ENCODE data around the gene IL9R.
"Not testable (repeated sequence)": the region's sequence is repeated elsewhere in the genome, so short reads cannot be mapped to it uniquely, and the experiment has no call there.

IL9R gene, protein sequence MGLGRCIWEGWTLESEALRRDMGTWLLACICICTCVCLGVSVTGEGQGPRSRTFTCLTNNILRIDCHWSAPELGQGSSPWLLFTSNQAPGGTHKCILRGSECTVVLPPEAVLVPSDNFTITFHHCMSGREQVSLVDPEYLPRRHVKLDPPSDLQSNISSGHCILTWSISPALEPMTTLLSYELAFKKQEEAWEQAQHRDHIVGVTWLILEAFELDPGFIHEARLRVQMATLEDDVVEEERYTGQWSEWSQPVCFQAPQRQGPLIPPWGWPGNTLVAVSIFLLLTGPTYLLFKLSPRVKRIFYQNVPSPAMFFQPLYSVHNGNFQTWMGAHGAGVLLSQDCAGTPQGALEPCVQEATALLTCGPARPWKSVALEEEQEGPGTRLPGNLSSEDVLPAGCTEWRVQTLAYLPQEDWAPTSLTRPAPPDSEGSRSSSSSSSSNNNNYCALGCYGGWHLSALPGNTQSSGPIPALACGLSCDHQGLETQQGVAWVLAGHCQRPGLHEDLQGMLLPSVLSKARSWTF

DNA sequence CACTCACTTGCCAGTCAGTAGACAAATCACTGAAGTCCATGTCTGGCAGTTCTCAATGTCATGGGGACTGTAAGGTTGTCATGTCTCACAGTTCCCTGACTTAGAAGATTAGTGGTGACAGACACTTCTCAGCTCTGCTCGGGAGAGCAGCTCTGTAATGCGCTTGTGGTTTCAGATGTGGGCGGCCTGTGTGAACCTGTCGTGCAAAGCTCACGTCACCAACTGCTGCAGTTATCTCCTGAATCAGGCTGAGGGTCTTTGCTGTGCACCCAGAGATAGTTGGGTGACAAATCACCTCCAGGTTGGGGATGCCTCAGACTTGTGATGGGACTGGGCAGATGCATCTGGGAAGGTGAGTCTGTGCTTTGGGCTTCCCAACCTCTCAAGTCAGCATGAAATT is at the start of gene IL9R:
Gene IL9R, plus strand, starts transcription at position 261 of the 400 bp plus-strand sequence. Its CDS starts 64 bp downstream, at position 325.
- peak in 2 of 3 experiments; percentile 25 to 42 for DNase-seq (ENCODE audit: low read depth in 3 of 3)

DNA sequence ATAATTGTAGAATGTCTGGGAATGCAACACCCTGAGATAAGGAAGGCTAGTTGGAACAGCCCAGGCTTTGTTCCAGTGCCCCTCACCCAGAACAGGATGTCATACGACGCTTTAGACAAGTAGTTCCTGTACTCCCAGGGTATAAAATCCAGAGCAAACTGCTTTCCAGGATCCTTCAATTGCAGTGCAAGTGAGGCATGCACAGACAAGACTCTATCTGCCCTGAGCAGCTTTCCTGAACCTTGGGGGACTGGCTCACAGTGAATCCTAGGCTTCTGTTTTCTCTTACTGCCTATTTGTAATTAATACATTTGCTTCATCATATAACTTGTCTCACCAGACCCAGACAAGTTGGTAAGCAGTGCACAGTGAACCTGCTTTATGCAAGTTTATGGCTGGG is 48.4 kb upstream of the IL9R start:
- DNase-seq (ENCODE audit: low read depth in 3 of 3) = no peak

DNA sequence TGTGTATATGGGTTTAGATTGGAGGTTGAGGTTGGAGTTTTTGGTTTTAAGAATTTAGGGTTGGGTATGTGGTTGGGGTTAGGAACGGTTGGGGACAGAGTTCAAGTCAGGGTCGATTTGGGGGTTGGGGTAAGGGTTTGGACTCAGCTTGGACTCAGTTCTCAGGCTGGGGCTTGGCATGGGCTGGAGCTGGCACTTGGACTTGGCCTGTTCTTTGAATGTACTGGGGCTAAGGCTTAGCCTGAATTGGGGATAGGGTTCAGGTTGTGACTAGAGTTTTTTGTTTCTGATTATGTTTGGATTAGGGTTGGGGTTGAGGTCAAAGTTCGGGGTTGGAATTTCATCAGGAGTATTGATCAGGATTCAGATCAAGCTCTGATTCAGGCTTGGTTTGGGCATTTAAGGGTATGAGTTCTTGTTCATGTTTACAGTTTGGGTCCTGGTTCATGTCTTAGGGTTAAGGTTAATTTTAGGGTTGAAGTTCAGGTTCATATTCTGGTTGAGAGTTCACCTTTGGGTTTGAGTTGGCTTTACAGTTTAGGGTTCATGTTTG is 46.2 kb upstream of the IL9R start:
- DNase-seq (ENCODE audit: low read depth in 3 of 3) = no peak

DNA sequence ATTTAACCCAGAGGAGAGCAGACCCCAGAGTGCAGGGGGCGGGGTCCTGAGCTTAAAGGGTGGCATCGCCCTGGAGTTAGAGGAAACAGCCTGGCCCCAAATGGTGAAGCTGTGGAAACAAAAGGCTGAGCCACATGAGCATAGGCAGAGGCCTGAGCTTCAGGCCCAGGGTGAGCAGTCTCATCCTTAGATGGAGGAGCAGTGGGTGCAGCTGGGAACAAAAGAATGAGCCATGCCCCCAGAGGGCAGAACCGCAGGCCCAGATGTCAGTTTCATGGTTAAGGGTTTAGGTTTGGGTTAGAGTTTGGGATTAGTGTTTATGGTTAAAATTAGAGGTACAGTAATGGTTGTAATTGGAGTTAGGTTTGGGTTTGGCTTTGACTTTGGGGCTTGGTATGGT is 44.4 kb upstream of the IL9R start:
- DNase-seq (ENCODE audit: low read depth in 3 of 3) = no peak

DNA sequence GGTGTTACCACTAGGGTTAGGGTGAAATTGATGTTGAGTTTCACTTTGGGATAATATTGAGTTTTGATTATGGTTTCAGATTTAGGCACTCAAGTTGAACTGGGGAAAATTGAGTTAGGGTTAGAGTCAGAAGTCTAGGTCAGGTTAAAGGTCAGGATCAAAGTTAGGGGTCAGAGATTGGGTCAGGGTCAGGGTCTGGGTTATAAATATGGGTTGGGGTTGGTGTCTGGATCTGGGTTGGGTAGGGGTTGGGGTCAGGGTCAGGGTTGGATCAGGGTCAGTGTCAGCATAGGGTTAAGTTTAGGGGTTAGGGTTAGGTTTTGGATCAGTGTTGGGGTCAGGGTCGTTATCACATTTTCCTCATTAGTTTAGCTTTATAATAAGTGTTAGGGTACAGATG is 42.7 kb upstream of the IL9R start:
- no peak for DNase-seq (ENCODE audit: low read depth in 3 of 3)

DNA sequence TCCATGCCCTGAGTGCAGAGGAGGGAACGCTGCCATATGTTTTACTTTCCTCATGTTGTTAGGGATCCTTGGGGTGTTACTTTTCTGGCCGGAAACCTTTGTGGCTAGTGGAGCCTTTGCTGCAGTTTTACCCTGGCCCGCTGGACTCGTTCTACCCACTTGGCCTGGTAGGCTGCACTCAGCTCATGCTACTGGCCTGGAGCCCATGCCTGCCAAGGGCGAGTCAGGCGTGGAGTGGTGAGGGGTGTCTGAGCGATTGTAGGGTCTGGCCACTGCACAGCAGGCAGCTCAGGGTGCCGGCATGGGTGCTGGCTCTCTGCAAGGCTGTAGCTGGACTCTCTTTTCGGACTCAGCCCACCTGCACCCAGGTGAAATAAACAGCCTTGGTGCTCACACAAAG is 41.4 kb upstream of the IL9R start:
- no peak for DNase-seq (ENCODE audit: low read depth in 3 of 3)

DNA sequence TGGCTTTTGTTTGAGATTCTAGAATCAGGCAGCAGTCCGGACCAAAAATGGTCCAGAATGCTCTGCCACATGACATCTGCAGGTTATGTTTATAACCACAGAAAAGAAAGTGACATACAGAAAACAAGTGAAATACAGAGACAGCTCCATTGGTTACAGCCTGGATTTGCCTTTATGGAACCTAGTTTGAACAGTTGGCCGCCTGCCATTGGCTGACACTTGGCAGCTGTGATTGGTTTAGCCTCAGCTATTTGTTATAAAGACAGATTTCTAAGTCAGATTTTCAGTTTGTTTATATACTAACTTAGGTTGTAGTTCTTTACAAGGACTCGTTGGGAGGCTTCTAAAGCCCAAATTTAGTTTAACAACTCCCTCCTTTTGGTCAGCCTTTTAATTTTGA is 40.8 kb upstream of the IL9R start:
- no peak for DNase-seq (ENCODE audit: low read depth in 3 of 3)

DNA sequence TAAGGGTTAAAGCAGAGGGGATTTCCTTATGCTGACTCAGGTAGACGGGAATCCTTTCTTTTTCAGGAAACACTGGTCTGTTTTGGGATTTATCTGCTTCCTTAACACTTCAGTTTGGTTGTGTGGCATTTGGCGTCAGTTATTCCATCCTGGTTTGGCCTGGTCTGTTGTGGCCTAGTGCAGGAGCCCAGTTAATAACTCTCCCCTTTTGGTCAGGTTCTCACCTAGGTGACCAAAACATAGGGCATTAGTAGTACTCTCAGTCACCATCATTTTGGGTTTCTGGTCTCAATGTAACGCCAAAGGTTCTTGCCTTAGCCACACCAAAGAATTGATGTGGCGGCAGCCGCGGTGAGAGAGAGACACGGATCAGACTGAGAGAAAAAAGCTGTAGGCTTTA is 39.7 kb upstream of the IL9R start:
- no peak for DNase-seq (ENCODE audit: low read depth in 3 of 3)

DNA sequence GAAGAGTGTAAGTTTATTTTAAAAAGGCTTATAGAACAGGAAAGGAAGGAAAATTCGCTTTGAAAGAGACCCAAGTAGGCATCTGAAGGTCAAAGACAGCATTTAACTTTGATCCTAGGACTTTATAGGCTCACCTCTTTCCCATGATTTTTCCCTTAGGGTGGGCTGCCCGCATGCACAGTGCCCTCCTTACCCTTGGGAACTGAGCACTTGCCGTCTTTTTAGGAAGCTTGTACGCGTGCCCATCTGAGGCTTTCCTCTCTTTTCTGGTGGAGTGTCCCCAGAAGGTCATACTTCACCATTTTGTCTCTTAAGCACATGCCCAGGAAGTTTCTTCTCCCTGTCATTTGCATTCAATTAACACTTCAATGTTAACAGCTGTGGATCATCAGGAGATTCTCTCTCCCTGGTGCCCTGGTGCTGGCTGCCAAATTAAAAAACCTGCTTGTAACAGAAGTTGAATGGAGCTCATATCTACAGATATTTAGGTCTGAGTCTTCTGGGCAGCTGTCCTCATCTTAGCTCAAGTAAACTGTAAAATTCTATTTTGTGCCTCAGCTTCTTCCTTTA is 38.4 kb upstream of the IL9R start:
- DNase-seq (ENCODE audit: low read depth in 3 of 3) = no peak

DNA sequence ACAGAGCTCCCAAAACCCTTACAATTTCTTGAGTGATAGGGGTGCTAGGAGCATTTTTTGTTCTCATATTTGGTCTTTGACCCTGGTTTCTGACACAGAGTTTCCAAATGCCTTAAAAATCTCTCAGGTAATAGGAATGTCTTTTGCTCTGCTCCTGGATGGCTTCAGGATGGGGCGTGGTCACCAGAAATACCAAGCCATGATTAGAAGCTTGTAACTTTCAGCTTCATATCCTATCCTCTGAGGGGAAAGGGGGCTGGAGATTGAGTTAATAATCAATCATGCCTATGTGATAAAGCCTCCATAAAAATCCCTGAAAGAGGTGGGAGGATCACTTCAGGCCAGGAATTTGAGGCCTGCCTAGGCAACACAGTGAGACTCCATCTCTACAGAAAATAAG is 34.6 kb upstream of the IL9R start:
- no peak for DNase-seq (ENCODE audit: low read depth in 3 of 3)

DNA sequence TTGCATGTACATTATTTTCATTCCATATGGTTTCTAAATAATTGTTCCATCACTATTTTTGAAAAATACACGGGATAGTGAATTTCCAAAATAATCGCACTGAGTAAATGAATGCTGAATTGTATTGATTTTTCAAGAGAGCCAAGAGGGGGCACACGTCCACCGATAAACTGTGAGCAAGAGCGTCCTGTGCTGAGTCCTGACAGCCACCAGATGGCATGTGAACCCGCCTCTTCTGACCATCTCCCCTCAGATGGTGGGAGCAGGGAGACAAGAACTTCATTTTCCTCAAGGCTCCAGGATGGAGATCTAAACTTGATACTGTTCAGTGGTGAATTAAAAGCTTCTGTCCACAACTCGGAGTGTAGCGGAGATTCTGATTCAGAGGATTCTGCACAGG is 30.6 kb upstream of the IL9R start:
- peak in 2 of 3 experiments; percentile 0 to 17 for DNase-seq (ENCODE audit: low read depth in 3 of 3)

DNA sequence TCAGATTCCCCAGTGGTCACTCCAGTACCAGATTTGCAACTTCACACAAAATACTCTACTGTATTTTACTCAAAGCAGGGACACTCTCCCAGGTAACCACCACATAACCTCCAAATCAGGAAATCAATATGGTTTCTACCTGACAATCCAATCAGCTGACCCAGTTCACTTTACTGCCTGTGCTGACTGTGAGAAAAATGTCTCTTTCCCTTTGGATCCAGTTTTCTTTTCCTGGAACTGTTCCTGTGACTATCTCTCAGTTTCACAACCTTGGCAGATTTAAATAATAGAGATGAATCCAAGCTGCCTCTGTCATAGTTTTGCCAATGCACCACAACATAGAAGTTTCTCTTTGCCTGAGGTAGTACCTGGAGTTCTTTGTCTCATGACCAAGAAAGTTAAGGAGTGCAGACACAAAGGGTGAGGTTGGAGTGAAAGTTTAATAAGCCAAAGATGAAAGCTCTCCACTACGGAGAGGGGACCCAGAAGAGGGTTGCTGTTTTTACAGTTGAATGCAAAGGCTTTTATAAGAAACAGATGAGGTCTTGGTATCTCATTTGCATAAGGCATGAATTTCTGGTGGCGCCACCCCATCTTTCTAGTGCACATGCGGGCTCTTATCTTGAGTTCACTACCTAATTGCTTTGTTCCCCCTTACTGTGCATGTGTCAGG is 29.7 kb upstream of the IL9R start:
- DNase-seq (ENCODE audit: low read depth in 3 of 3) = no peak

DNA sequence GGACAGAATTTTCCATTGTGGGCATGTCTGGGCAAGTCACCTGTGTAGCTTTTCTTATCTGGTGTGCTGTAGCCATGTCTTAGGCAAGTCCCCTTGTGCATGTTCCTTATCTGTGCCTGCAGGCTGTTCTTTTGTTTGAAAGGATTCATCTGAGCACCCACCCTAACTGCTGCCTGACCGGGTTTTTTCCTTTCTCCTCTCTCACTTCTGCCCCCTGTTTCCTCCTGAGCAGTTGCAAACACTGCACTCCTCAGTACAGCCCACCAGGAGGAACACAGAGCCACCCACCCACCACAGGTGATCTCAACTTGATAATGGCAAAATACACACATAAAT is 29.2 kb upstream of the IL9R start:
- DNase-seq (ENCODE audit: low read depth in 3 of 3) = no peak

DNA sequence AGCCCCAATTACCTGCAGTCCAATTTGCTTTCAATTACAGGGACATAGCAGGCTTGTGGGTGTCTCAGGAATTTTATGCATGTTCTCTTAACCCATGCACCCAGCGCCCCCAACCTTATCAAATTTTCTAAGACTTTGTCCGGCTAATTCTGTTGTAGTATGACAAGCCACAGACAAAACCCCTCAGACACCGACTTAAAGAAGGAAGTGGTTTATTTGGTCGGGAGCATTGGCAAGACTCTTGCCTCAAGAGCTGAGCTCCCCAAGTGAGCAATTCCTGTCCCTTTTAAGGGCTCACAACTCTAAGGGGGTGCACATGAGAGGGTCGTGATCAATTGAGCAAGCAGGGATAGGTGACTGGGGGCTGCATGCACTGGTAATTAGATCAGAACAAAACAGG is 28.7 kb upstream of the IL9R start:
- DNase-seq (ENCODE audit: low read depth in 3 of 3) = no peak

DNA sequence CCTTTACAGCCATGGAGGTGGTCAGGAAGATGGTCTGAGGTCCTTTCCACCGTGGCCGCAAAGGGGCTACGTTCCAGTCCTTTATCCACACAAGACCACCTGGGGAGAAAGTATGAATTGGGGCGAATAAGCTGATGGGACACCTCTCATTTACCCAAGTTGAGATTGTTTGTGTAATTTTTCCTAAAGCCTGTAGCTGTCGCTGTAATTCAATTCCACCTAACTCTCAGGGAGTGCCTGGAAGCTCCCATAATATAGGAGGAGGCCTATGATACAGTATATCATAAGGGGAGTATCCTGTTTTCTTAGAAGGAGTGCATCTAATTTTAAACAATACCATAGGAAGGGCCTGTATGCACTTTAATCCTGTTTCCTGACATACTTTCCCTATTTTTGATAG is 25.8 kb upstream of the IL9R start:
- not testable (repeated sequence) for DNase-seq (ENCODE audit: low read depth in 3 of 3)

DNA sequence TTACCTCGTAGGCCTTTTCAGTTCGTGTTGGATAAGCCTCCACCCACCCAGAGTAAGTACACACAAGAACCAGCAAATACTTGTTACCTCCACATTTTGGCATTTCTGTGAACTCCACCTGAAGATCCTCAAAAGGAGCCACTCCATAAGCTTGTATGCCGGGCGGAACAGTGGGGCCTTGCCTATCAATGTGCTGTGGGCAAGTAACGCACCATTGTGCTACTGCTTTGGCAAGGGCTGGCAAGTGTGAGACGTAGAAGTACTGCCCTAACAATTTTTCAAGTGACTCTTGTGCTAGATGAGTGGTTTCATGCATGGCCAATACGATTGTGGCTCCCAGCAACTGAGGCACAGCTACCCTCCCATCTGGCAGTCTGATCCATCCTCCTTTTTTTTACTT is 25.3 kb upstream of the IL9R start:
- DNase-seq (ENCODE audit: low read depth in 3 of 3) = not testable (repeated sequence)

DNA sequence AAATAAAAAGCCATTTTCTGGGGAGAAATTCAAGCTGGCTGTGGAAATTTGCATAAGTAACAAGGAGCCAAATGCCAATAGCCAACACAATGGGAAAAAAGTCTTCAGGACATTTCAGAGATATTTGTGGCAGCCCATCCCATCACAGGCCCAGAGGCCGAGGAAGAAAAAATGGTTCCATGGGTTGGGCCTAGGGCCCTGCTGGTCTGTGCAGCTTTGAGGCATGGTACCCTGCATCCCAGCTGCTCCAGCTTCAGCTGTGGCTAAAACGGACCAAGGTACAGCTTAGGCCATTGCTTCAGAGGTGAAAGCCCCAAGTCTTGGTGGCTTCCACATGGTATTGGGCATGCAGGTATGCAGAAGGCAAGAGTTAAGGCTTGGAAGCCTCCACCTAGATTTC is 14.2 kb upstream of the IL9R start:
- DNase-seq (ENCODE audit: low read depth in 3 of 3) = no peak

DNA sequence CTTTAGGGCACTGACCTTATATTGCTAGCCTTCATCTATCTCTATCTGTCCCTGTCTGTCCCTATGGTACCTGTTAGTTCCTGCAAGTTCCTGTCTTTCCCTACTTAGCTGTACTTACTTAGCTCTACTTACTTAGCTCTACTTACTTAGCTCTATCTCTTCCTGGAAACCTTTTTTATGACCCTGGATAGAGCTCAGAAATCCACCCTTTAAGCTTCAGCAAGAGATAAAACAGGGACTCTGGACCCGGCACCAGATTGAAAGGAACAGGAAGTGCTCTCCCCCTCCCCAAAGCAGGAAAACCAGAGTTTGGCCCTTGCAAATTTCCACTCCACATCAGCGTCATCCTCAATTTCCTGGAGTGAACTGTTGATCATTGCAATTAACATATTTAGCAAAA is 12.3 kb upstream of the IL9R start:
- DNase-seq (ENCODE audit: low read depth in 3 of 3) = no peak

DNA sequence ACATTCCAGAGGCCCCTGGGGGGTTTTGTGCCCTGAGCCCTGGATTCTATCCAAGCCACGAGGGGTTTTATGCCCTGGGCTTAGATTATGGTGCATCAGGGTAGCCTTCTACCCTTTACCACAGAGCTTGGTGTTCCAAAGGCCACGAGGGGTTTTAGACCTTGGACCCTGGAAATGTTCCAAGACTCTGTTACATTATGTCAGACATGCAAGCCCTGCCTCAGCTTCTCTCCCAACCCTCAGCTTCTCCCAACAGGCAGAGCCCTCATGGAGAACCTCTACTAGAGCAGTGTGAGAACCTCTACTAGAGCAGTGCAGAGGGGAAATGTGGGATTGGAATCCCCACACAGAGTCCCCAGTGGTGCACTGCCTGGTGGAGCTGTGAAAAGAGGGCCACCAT is 10.5 kb upstream of the IL9R start:
- not testable (repeated sequence) for DNase-seq (ENCODE audit: low read depth in 3 of 3)

DNA sequence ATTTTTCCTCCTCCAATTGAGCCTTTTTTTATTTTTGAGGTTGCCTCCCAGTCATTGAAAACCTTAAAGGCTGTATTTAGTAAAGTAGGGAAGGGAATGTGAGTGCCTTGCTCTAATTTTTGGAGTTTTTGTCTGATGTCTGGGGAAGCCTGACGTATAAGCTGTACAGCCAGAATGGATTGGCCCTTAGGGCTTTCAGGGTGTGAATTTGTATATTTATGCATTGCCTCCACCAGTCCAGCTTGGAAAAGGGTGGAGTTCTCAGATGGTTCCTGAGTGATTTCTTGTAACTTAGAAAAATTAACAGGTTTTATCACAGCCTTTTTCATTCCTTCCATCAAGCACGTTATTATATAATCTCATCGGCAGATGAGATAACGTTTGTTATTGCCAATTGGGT is 8.6 kb upstream of the IL9R start:
- DNase-seq (ENCODE audit: low read depth in 3 of 3) = no peak

DNA sequence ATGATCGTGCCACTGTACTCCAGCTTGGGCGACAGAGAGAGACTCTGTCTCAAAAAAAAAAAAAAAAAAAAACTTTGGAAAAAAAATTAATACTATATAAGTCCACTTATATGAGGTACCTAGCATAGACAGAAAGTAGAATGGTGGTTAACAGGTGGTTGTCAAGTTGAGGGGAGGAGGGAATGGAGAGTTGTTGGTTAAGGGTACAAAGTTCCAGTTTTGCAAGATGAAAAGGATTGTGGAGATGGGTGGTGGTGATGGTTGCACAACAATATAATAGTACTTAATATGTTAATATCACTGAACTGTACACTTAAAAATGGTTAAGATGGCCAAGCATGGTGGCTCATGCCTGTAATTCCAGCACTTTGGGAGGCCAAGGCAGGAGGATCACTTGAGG is 4.1 kb upstream of the IL9R start:
- DNase-seq (ENCODE audit: low read depth in 3 of 3) = no peak

DNA sequence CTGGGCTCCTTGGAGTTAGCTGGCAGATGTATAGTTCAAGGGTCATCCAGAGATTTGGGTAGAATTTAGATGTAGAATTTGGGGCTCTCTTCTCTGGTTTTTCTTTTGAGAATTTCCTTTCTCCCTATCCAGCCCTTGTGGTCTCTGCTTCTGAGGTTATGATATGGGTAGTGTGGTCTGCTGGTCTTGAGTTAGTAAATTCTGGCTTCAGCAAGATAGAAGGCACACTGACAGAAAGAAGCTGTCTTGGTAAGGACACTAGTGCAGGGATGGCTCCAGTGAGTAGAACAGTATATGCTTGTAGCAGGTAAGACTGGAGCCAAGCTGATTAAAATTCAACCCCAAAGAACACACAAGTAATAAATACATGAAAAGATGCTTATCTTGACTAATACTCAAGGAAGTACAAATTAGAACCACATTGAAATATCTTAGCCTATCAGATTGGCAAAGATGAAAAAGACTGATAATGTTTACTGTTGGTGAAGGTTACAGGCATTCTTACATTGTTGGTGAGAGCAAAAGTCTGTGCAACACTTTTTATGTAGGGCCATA is 2.1 kb upstream of the IL9R start:
- DNase-seq (ENCODE audit: low read depth in 3 of 3) = no peak

Data from stimulated activated CD4-positive, alpha-beta T cell treated with anti-CD3 and anti-CD28 coated beads, TNF-alpha, amount 100 ng/mL, for 24 hours (primary cell).